NCI-H226 (cell line): ENCODE measurements around the gene SOX1.

Source experiments
- DNase-seq: peaks from one replicate; pipeline ENCODE4 v3.0.0-alpha.2; 2015

SOX1 gene

GRCh38 chr13:112059457-112060281, 7.3 kb upstream of the SOX1 start:
- no peak for DNase-seq

GRCh38 chr13:112060282-112060830, 6.6 kb upstream of the SOX1 start:
- DNase-seq = no peak

- no peak for DNase-seq
These were observed 6.0 kb upstream of the SOX1 start for GRCh38 chr13:112060899-112061366.

- DNase-seq = no peak
These were observed 5.4 kb upstream of the SOX1 start for GRCh38 chr13:112061367-112062061.

- DNase-seq = no peak
These were observed 4.8 kb upstream of the SOX1 start for GRCh38 chr13:112062072-112062567.

GRCh38 chr13:112062571-112063570, 4.1 kb upstream of the SOX1 start:
- DNase-seq = no peak

- no peak for DNase-seq
These were observed 3.1 kb upstream of the SOX1 start for GRCh38 chr13:112063807-112064206.

GRCh38 chr13:112064222-112064621, 2.7 kb upstream of the SOX1 start:
- DNase-seq = no peak

- DNase-seq = no peak
These were observed 1.5 kb upstream of the SOX1 start for GRCh38 chr13:112065521-112065866.

- DNase-seq = no peak
These were observed 904 bp upstream of the SOX1 start for GRCh38 chr13:112065867-112066623.

- no peak for DNase-seq
These were observed 335 bp upstream of the SOX1 start for GRCh38 chr13:112066624-112067004.

- no peak for DNase-seq
These were observed 1.1 kb downstream of the SOX1 start for GRCh38 chr13:112067871-112068539.

- no peak for DNase-seq
These were observed 1.7 kb downstream of the SOX1 start for GRCh38 chr13:112068540-112069060.

GRCh38 chr13:112069061-112069844, 2.3 kb downstream of the SOX1 start:
- DNase-seq = no peak

- DNase-seq = no peak
These were observed 2.9 kb downstream of the SOX1 start for GRCh38 chr13:112069845-112070251.

- DNase-seq = no peak
These were observed 4.3 kb downstream of the SOX1 start for GRCh38 chr13:112071102-112071722.

- DNase-seq = no peak
These were observed 5.0 kb downstream of the SOX1 start for GRCh38 chr13:112071723-112072533.

- no peak for DNase-seq
These were observed 5.7 kb downstream of the SOX1 start for GRCh38 chr13:112072534-112073244.
